ENCODE results near the gene HINT3.
"Not testable (repeated sequence)": the region's sequence is repeated elsewhere in the genome, so short reads cannot be mapped to it uniquely, and the experiment has no call there.

The HINT3 gene

DNA sequence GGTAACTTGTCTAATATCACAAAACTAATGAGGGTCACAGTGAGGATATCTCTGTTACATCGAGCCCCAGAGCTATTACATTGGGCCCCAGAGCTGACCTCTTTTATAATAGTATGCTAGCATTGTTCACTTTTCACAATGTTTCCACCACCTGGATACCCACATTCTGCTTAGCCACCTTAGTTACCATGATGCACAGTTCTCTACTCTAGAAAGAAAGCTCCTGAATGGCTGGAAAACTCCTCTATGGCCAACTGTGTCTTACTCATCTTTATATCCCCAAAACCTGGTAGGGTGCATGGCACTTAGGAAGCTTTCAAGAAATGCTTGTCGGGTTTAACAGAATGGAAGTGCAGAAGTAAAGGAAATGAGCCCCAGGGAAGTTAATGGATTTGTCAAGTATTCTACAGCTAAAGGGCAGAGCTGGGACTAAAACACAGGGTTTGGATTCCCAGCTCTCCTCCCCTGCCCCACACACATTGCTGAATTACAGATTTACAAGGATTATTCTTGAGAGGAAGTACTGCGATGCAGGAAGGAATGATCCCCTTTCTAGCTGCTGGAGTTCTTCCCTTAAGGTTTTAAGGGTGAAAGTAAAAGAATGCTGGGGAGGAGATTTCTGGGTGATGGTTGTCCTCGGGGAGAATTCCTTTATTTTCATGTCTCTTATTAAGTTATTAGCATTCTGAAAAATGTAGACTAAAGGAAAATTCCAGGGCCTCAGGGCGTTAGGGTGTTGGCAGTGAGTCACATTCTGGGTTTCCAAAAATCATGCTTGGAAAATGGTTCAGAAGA is 16.1 kb upstream of the HINT3 start:
- no peak for FAIRE-seq

DNA sequence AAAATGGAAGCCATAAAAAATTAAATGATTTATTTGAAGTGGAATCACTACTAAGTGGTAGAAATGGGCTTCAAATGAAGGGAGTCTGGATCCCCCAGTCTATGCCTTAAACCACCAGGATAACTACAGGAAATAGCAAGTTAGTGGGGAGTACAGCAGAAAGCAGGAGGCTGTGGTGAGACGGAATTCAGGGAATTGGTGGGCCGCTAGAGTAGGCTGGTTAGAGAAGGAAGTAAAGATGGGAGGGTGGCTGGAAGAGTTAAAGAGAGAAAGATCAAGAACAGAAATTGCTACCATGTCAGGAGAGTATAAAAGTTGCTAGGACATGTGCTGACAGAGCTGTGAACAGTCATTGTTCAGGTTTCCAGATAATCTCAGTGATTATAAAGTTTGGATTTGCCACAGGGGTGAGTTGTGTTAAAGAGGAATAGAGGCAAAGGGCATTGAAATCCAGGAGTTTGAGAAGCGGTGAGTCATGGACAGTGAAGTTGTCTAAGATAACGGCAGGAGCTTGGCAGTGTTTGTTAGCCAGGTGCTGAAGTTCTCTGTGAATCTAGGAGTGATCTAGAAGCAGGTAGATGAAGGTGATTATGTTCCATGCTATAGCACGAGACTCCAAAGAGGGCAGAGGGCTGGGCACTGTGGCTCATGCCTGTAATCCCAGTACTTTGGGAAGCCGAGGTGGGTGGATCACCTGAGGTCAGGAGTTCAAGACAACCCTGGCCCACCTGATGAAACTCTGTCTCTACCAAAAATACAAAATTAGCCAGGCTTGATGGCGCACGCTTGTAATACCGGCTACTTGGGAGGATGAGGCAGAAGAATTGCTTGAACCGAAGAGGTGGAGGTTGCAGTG is 13.7 kb upstream of the HINT3 start:
- FAIRE-seq = no peak

DNA sequence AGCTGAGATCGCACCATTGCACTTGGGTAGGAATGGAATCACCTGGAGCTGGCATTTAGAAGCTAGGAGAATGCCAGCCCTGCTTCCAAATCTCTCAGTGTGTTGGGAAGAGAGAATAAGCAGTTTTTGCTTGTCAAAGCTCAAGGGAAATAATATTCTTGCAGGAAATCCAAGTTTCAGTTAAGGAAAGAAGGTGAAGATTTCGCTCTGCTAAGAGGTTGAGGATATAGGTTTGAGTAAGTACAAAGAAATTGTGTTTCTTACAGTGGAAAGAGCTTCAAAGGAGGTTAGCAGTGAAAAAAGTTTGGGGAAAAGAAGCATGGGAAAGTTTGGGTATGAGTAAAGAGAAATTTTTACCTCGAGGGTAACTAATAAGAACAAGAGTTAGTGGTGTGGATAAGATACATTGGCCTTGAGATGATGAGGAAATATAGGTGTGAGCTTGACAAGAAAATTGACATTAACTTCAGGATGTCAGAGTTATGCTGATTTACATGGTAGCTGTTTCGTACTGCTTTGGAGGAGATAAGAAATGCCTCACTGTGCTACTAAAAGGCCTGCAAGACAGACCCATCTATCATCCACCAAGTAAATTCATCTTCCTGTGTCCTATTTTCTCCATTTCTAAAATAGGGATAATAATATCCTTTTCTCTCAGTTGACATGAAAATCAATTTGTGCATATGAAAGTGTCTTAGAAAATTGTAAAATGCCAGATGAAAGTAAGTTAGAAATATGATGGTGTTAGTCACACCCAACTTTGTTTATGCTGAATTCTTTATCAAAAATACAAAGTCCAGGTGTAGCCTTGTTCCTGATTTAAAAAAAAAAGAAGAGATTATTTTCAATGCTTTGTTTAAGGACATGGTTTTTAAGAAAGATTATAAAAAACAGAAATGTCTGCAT is 12.8 kb upstream of the HINT3 start:
- no peak for FAIRE-seq

DNA sequence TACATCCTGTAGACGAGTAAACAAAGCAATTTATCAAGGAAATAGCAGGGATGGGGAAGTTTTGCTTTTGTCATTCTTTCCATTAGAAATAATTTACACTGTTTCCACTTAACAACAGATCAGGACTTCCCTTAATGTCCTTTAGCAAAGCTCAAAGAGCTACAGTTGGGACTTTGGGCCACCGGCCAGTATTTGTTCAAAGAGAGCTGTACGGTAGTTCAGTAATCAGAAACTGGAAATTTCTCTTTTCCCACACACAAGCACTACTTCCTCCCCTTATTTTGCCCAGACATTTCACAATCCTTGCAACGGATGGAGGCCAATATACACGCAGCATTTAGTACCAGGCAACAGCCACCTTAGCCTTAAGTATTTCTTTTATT is 12.1 kb upstream of the HINT3 start:
- FAIRE-seq = no peak

DNA sequence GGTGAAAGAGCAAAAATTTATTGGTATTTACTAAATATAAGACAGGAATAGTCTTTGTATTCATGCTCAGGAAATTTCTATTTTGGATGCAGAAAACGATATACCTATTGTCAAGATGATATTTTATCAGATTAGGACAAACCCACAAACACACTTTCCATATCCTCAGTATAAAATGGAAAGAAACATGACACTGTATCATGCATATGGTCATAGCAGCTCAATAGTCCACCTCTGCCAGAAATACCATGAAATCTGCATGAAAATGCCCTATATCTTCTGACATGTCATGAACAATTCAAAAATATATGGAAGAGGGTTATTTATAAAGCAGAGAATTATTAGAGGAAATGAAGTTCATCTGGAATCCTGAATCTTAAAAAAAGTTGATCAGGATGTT is 11.7 kb upstream of the HINT3 start:
- no peak for FAIRE-seq

DNA sequence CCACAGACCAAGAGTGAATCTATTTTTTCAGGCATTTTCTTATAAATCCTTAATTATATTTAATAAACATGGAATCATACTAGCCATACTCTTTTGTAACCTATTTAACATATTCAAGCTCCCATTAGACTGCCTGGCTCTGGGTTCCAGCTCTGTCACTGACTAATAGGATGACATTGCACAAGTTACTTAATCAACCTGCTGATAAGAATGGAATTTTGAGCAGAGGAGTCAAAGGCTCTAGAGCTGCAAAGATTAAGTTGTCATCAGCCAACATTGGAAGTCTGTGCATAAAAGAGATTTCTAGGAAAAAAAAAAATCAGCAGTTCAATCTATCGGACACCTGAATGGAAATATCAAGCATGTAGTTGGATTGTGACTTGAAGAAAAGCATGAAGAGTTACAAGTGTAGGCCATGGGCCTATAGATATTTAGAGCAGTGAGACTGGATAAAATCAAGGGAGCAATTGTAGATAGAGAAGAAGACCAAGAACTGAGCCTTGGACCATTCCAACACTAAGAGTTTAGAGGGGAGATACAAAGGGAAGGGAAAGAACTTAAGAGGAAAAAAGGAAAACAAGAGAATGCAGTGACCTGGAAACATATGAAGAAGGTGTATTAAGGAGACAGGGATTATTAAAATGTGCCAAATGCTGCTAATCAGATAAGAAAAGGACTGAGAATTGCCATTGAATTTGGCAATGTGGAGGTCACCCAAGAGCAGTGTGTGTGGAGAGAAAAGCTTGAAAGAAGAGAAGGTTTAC is 11.0 kb upstream of the HINT3 start:
- no peak for FAIRE-seq

DNA sequence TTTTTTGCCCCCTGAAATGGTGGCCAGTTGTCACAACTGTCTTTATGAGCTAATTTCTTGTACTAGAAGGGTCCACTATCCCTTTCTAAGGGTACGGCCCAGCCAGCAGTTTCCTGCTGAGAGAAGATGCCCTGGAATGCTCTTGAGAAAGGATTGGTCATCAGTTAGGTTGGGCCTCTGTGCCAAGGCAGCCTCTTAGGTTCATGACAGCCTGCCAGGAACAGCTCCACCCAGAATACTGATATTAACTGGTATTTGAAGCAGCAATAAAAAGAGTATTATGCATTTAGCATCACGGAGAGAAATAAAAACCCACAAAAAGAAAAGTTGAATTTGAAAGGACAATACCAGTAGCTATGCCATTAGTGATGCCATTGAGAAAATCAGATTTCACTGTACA is 9.0 kb upstream of the HINT3 start:
- FAIRE-seq = no peak

DNA sequence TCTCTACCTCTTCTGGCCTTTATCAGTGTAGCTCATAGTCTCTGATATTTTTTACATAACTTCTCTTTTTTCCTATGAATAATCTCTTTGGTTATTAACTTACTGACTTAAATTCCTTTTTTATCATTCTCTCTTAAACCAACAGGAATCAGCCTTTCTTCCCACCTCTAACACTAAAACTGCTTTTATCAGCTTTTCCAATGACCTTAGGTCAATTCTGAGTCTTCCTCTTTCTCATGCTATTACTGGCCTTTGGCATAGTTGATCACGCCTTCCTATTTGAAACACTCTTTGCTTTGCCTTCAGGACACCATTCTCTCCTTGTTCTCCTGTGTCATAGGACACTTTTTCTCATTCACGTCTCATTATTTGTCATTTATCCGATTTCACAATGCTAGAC is 8.1 kb upstream of the HINT3 start:
- no peak for FAIRE-seq

DNA sequence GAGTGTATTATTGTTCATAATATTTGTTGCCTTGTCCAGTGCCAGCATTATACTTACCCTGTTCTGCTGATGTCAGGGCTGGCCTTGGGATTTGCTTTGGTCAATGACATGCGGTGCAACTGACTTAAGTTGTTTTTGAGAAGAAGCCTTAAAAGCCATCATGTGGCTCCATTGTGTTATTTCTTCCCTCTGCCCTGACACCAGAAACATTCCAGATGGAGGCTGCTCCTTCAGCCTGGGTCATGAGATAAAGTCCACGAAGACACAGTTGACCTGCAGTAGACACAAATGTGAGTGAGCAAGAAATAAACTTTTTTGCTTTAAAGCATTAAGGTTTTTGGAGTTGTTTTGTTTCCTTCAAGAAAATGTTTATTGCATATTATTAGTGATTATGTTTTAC is 7.5 kb upstream of the HINT3 start:
- no peak for FAIRE-seq

DNA sequence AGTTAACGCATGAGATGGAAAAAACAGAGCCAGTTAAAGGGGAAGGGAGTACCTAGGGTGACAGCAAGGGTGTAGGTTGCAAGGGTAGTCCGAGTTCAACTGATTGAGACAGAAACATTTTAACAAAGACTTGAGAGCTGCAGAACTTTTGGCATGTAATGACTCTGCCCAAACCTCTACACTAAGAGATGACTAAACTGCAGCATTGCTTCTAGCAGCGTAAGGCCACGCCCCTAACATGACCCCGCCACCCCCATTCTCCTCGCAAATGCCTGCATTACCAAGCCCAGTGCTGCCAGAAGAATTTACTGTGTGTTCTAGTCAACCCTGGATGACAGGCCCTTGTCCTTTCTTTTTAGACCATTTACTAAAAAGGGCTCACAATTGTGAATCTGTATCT is 6.3 kb upstream of the HINT3 start:
- FAIRE-seq = no peak

DNA sequence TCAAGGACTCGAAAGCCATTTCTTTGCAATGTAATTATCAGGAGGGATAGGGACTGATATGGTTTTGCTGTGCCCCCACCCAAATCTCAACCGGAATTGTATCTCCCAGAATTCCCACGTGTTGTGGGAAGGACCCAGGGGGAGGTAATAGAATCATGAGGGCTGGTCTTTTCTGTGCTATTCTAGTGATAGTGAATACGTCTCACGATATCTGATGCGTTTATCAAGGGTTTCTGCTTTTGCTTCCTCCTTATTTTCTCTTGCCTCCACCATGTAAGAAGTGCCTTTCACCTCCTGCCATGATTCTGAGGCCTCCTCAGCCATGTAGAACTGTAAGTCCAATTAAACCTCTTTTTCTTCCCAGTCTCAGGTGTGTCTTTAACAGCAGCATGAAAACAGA is 5.9 kb upstream of the HINT3 start:
- FAIRE-seq = not testable (repeated sequence)

DNA sequence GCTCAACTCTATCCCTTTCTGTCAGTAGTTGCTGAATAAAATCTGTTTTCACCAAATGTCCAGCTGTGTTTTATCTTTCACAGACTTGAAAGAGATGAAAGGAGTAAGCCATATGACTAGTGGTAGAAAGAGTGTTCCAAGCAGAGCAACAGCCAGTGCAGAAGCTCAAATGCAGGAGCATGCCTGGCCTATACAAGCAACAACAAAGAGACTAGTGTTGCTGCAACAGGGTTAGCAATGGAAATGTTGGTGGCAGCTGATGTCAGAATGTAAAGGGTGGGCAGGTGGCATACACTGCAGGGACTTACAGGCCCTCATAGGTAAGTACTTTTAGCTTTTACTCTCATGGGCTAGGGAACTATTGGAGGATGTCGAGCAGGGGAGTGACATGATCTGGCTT is 5.2 kb upstream of the HINT3 start:
- no peak for FAIRE-seq

DNA sequence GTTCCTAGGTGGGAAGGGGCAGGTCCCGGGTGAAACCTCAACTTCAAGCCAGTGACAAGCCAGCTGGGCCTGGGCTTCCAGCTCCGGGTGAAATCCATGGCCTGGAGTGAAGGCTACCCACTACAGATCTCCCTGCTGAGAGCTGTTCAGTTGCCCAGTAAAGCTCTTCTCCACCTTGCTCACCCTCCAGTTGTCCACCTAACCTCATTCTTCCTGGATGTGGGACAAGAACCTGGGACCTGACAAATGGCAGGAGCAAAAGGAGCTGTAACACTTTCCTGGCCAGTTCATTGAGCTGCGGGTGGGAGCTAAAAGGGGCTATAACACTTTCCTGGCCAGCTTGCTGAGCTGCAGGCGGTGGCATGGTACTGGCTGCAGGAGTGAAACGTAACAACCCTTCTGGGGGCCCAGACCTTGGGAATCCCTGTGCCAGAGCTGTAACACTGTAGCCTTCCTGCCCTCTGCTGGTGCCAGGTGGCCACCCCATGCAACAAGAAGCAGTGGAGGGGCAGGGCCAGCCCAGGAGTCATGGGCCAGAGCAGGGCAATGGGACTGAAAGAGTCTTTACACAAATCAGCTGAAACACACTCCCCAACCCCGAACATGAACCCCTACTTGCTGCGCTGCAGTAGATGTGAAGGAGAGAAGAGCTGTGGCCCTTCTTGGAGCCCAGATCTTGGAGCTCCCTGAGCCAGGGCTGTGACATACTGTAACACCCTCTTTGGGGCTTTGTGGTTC is 3.6 kb upstream of the HINT3 start:
- no peak for FAIRE-seq

DNA sequence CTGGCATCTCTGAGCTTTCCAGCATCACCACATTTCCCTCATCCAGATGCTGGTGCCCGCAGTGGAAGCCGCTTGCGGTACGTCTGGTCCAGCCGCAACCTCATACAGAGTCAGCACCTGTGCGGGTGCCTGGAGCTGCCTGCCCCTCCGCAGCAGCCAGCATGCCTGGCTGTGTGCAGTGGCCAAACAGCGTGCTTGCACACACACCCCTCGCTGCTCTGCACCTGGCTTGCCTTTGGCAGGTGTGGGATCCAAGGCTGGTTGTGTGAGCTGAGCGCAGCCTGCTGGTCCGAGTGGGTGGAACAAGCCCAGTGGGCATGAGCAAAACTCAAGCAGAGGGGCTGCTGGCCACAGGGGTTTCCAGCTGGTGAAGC is 3.1 kb upstream of the HINT3 start:
- no peak for FAIRE-seq

DNA sequence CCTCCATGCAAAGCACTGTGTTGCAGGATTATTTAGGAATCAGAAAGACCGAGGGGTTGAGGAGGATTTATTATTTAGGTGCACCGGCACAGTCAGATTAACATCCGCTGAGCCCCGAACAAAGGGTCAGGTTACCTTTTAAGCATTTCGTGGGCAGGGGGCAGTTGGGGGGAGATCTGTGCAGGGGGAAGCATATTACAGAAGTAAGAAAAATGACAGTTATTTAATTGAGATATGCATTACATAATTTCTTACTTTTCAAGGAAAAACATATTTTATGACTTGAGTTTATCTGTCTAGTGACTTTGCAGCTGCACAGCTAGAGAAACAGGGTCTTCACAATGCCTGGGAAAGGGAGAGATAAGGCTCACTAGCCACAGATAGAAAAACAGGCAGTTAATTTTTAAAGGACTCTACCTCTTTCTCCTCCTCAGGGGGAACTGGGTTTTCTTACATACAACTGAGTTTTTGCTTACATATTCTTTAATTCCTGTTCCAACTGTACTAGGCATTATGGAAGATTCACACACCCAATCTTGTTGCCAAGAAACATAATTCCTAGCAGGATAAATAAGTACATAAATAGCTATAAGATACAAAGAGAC is 1.7 kb upstream of the HINT3 start:
- no peak for FAIRE-seq

DNA sequence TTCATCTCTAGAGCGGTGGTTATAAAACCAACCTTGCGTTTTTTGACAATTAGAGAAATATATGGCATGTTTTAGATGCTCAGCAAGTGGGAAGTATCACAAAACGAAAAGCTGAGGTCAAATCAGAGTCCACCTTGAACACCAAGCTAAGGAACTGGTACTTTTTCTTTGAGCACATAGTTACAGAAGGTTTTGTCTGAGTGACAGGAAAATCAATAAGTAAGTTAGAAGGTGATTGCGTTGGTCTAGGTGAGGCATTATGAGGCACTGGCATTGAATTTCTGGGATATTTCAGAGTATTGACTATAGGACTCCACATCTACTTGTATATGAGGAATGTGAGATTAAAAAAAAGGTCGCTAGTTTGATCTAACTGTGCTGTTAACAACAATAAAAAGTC is 597 bp upstream of the HINT3 start:
- FAIRE-seq = no peak

DNA sequence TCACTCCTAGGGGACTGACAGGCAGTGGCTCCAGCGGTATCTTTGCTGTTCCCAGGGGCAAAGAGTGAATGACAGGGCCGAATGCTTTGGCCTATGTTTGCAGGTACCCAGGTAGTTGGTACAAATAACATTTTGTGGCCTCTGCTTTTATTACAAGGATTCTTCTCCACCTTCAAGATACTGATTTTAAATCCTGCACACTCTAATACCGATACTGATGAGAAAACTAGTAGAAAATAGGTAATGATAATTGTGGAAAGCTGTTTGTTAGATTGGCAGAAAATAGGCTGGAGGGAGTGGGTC is 772 bp downstream of the HINT3 start:
- no peak for FAIRE-seq

DNA sequence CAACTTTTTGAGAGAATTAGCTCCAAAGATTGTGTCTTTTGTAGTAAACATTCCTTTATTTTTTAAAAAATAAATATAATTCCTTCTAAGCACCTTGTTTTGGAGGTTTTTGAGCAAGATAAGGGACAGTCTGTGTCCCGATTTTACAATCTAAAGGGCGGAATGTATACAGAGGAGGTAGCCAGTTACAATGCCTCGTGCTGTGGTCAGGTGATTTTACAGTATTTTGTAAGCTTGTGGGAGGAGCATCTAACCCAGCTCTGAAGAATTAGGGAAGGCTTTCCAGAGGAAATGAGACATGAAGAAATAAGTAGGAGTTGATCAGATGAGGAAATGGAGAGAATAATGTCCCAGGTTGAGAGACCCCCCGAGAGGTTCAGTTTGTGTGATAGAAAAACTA is 1.3 kb downstream of the HINT3 start:
- FAIRE-seq = no peak

DNA sequence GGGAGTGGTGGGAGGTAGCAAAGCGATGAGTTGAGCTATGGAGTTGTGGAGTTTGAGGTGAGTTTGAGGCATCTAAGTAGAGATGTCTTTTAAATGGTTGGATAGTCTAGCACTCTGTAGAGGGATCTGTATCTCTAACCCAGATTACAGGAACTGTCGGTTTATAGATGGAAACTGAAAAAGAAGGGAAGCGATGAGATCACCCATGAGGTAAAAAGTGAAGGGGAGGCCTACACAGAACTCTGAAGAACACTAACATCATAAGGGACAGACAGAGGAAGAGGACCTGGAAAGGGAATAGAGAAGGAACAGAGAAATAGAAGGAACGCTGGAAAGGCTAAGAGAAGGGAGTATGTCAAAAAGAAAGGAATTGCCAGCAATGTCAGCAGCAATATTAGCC is 2.5 kb downstream of the HINT3 start:
- FAIRE-seq = no peak

DNA sequence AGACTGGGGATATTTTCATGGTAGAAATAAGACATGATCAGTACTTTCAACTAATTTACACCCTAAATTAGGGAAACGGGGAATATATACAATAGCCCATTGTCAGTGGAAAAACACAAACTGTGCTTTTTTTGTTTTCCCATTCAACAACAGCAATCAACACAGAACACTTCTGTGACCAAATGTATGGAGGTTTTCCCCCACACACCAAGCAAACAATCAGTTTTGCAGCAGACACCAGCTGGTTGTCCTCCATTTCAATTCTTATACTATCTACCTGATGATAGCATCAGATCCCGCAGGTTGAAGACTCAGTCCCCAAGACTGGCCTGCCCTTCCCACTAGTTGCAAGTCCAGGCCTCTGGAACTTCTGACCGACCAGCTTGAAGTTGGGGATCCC is 4.5 kb downstream of the HINT3 start:
- FAIRE-seq = no peak

DNA sequence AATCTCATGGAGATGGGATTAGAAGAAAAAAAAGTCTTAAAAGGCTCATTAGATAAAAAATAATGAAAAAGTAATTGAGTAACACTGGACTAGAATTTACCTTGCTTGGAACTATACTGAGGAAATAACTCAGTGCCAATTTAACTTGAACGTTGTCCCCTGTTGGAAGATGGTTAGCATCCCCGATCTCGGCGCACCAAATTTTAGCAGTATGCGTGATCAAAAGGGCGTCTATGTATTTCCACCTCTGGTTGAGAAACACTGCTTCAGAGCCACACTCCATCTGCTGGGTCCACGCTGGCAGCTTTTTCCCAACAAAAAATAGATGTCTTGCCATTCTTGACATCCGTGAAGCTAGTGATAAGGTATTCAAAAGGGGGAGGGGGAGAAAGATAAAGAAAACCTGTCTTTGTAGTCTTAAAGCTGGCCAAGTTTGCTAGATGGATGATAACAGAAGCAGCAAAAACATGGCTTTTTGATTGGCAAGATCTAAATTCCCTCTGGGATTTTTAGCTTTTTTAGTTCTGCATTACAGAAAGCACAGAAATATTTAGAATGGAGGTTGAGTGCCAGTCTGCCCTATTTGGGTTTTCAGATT is 6.4 kb downstream of the HINT3 start:
- FAIRE-seq = no peak
